Fibroblast of lung (primary cell): Measurements from ENCODE around the gene ATP5F1A. TPM values are rescaled to one million over a fixed set of nuclear protein-coding genes. Genes with fewer than 3 reads are reported as not detected.

ENCODE experiments used
- DNase-seq, 2 donors: peaks; one replicate each; pipeline versions ENCODE4 v3.0.0 to v3.0.0-alpha.2; 2010; ENCODE audit warnings: low read depth in 2 of 2
- H2AFZ ChIP-seq: 2 replicates; pipeline ENCODE4 v1.5.1; 2012; ENCODE audit warnings: low read length, control low read depth, inconsistent platforms
- H3K27ac ChIP-seq: 2 replicates; pipeline ENCODE4 v1.5.1; 2011; ENCODE audit warnings: low read length, control low read depth; ENCODE audit not compliant: insufficient read depth
- H3K27me3 ChIP-seq: 2 replicates; pipeline ENCODE4 v1.5.1; 2011; ENCODE audit warnings: mild to moderate bottlenecking, low read length; ENCODE audit not compliant: control insufficient read depth, insufficient read depth
- H3K36me3 ChIP-seq: 2 replicates; pipeline ENCODE4 v1.5.1; 2011; ENCODE audit warnings: low read length; ENCODE audit not compliant: control insufficient read depth, insufficient read depth
- H3K4me1 ChIP-seq: 2 replicates; pipeline ENCODE4 v1.5.1; 2011; ENCODE audit warnings: low read length; ENCODE audit not compliant: control insufficient read depth, insufficient read depth; ENCODE audit errors: extremely low read depth
- H3K4me2 ChIP-seq: 2 replicates; pipeline ENCODE4 v1.5.1; 2011; ENCODE audit warnings: low read length, control low read depth; ENCODE audit not compliant: insufficient read depth; ENCODE audit errors: extremely low read depth
- H3K4me3 ChIP-seq, 4 experiments: fragments of 200-600 bp in 1 of 4; sonication (generic) in 1 of 4; replicated peaks in 1 of 4; 2 replicates each; pipeline ENCODE4 v1.5.1; 2011 to 2016; ENCODE audit warnings: low read length in 4 of 4, low read depth in 3 of 4, mild to moderate bottlenecking in 3 of 4, control low read depth in 2 of 4, inconsistent platforms in 1 of 4, mixed read lengths in 1 of 4; ENCODE audit not compliant: insufficient read depth in 1 of 4; ENCODE audit errors: control extremely low read depth in 1 of 4
- H3K79me2 ChIP-seq: 2 replicates; pipeline ENCODE4 v1.5.1; 2012; ENCODE audit warnings: mild to moderate bottlenecking, low read length, inconsistent platforms; ENCODE audit not compliant: control insufficient read depth, insufficient read depth
- H3K9ac ChIP-seq: 2 replicates; pipeline ENCODE4 v1.5.1; 2011; ENCODE audit warnings: mild to moderate bottlenecking, low read length, control low read depth; ENCODE audit not compliant: insufficient read depth
- H3K9me3 ChIP-seq: 2 replicates; pipeline ENCODE4 v1.5.1; 2012; ENCODE audit warnings: low read depth, low read length; ENCODE audit not compliant: control insufficient read depth, insufficient read depth
- H4K20me1 ChIP-seq: 2 replicates; pipeline ENCODE4 v1.5.1; 2011; ENCODE audit warnings: low read length; ENCODE audit not compliant: control insufficient read depth, insufficient read depth; ENCODE audit errors: extremely low read depth
- EZH2 ChIP-seq: IDR thresholded peaks from 2 replicates; pipeline ENCODE4 v1.5.1; 2012; ENCODE audit warnings: low read length, control low read depth, mild to moderate bottlenecking; ENCODE audit errors: missing control alignments
- polyA plus RNA-seq, 2 donors: library from polyadenylated mRNA; depleted of rRNA in 1 of 2; stranded (reverse) in 1 of 2; unstranded in 1 of 2; fragments of >200 nt; gene quantifications; 2 replicates each; pipeline ENCODE4 v1.2.1, GENCODE V29; 2011 to 2012; ENCODE audit warnings: missing spikeins in 1 of 2
- total RNA-seq: library from RNA; depleted of rRNA; stranded (reverse); fragments of >200 nt; gene quantifications from 2 replicates; pipeline ENCODE4 v1.2.1, GENCODE V29; 2014
- TF ChIP-seq, protein P1 (sequence below), 2 donors: IDR thresholded peaks in 1 of 2; conservative IDR thresholded peaks in 1 of 2; 1 replicate in 1 of 2; 2 replicates in 1 of 2; pipeline ENCODE4 v1.5.1; 2011 to 2012; ENCODE audit warnings: low read length in 2 of 2, control low read depth in 1 of 2, inconsistent platforms in 1 of 2, low read depth in 1 of 2, mild to moderate bottlenecking in 1 of 2

ATP5F1A gene
- total and polyA plus RNA-seq, 2 donors (not counting 1 experiment from before 2014, with no cell fraction given), result 591 to 791 TPM

DNA sequence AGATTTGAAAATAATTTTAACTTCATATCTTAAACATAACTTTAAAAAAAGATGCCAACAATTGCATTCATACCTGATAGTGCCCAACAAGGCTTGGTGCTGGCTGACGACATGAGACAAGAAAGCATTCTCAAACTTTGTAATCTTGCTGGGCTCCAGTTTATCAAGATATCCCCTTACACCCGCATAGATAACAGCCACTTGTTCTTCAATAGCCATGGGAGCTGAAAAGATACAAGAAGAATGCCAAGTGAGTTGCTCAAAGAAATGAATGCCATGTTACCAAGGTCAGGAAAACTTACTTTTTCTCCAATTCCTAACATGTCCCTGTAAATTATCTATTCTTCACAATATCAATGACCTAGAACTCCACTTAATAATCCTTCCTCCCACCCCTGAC, 13.7 kb downstream of the ATP5F1A start:
- Histone ChIP-seq H4K20me1 (peaks cover 2% of the 10 kb centered on the region), H3K27me3 (no peaks in the 10 kb centered on the region), H3K9ac (no peak overlapping the region), H3K27ac (no peak overlapping the region), H3K4me2 (no peak overlapping the region), H3K9me3 (no peaks in the 10 kb centered on the region), H3K4me1 (no peaks in the 10 kb centered on the region), H2AFZ (no peak overlapping the region), H3K79me2 (no peaks in the 10 kb centered on the region), H3K36me3 (peaks cover 19% of the 10 kb centered on the region), H3K4me3 (no peak overlapping the region)
- TF ChIP-seq EZH2, result no peak
- TF ChIP-seq, protein P1, sequence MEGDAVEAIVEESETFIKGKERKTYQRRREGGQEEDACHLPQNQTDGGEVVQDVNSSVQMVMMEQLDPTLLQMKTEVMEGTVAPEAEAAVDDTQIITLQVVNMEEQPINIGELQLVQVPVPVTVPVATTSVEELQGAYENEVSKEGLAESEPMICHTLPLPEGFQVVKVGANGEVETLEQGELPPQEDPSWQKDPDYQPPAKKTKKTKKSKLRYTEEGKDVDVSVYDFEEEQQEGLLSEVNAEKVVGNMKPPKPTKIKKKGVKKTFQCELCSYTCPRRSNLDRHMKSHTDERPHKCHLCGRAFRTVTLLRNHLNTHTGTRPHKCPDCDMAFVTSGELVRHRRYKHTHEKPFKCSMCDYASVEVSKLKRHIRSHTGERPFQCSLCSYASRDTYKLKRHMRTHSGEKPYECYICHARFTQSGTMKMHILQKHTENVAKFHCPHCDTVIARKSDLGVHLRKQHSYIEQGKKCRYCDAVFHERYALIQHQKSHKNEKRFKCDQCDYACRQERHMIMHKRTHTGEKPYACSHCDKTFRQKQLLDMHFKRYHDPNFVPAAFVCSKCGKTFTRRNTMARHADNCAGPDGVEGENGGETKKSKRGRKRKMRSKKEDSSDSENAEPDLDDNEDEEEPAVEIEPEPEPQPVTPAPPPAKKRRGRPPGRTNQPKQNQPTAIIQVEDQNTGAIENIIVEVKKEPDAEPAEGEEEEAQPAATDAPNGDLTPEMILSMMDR (conservative IDR thresholded peaks at IDR 0.05 in 1 of 2, IDR thresholded peaks at IDR 0.05 in 1 of 2; ENCODE audit: low read depth in 1 of 2, low read length in 2 of 2), result no peak
- no peak for DNase-seq

DNA sequence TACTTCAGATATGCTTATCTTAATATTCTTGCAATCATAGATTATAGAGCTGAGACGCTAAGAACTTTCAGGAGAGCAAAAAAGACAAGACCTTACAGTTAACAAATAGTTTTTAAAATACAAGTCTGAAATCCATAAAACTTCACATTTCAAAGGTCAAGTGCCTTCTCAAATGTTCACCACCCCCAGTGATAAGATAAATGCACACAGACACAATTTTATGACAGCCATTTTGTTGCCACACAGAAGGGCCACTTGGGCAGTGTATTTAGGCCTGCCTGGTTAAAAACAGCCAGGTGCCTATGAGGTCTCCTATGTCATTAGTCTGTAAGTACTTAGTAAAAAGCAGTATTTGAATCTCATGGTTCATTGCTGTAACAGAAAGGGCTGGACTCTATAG, 17.9 kb downstream of the ATP5F1A start:
- Histone ChIP-seq H3K4me3 (no peak overlapping the region), H3K79me2 (no peaks in the 10 kb centered on the region), H3K4me1 (no peaks in the 10 kb centered on the region), H3K27me3 (no peaks in the 10 kb centered on the region), H3K4me2 (no peak overlapping the region), H2AFZ (no peak overlapping the region), H3K27ac (no peak overlapping the region), H3K9ac (no peak overlapping the region), H4K20me1 (peaks cover 2% of the 10 kb centered on the region), H3K36me3 (peaks cover 1% of the 10 kb centered on the region), H3K9me3 (no peaks in the 10 kb centered on the region)
- DNase-seq, result no peak
- TF ChIP-seq, protein P1 (conservative IDR thresholded peaks at IDR 0.05 in 1 of 2, IDR thresholded peaks at IDR 0.05 in 1 of 2; ENCODE audit: low read depth in 1 of 2, low read length in 2 of 2), result no peak
- no peak for TF ChIP-seq EZH2

DNA sequence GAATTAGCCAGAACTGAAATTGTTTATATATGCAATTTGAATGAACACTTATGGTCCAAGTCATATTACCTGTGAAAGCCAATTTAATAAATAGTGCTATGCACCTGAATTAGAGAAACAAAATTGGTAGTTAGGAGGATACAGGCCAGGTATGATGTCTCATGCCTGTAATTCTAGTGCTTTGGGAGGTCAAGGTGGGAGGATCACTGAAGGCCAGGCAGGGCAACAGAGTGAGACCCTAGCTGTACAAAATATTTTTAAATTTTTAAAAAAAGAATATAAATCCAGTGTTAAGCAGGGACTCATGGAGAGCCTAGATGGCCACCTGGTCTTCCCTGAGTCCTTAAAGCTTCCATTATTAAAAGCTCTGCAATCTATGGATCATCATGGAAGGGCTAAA, 18.8 kb downstream of the ATP5F1A start:
- no peaks in the 10 kb centered on the region for H4K20me1 ChIP-seq
- no peaks in the 10 kb centered on the region for H3K4me1 ChIP-seq
- H3K79me2 ChIP-seq, result no peaks in the 10 kb centered on the region
- H3K4me2 ChIP-seq, result no peak overlapping the region
- H3K9ac ChIP-seq, result no peak overlapping the region
- H3K27me3 ChIP-seq, result no peaks in the 10 kb centered on the region
- DNase-seq, result no peak
- H2AFZ ChIP-seq, result no peak overlapping the region
- H3K9me3 ChIP-seq, result no peaks in the 10 kb centered on the region
- no peak overlapping the region for H3K27ac ChIP-seq
- TF ChIP-seq, protein P1 (conservative IDR thresholded peaks at IDR 0.05 in 1 of 2, IDR thresholded peaks at IDR 0.05 in 1 of 2; ENCODE audit: low read depth in 1 of 2, low read length in 2 of 2), result no peak
- no peak for TF ChIP-seq EZH2
- peaks cover 1% of the 10 kb centered on the region for H3K36me3 ChIP-seq
- no peak overlapping the region for H3K4me3 ChIP-seq
